Neural cell (in vitro differentiated cells): ENCODE data around the gene MALRD1. TPM values are rescaled to one million over a fixed set of nuclear protein-coding genes. Genes with fewer than 3 reads are reported as not detected.

ENCODE experiments used
- H2AFZ ChIP-seq: fragments of 200-600, 300-800 bp; sonication (generic), shearing (Covaris generic); 2 replicates; pipeline ENCODE4 v1.6.0; 2014; ENCODE audit warnings: low read depth, mild to moderate bottlenecking, antibody characterized with exemption, low read length, moderate library complexity
- H3F3A ChIP-seq: fragments of 200-600 bp; shearing (Covaris generic); 2 replicates; pipeline ENCODE4 v1.6.1; 2016; ENCODE audit warnings: mild to moderate bottlenecking, moderate library complexity, mixed read lengths, antibody characterized with exemption, low read length; ENCODE audit not compliant: insufficient read depth, poor library complexity, severe bottlenecking
- H3K27ac ChIP-seq: fragments of 200-600, 300-800 bp; sonication (generic), shearing (Covaris generic); 2 replicates; pipeline ENCODE4 v1.5.1; 2014; ENCODE audit warnings: mild to moderate bottlenecking, low read length, moderate library complexity
- H3K27me3 ChIP-seq: fragments of 300-800, 200-600 bp; sonication (generic), shearing (Covaris generic); 2 replicates; pipeline ENCODE4 v1.6.0; 2014; ENCODE audit warnings: mild to moderate bottlenecking, low read depth, low read length, moderate library complexity; ENCODE audit not compliant: insufficient read depth
- H3K36me3 ChIP-seq: fragments of 300-800, 200-600 bp; sonication (generic), shearing (Covaris generic); 2 replicates; pipeline ENCODE4 v1.5.1; 2014; ENCODE audit warnings: mild to moderate bottlenecking, antibody characterized with exemption, low read length, moderate library complexity; ENCODE audit not compliant: insufficient read depth
- H3K4me2 ChIP-seq: fragments of 300-800, 200-600 bp; sonication (generic), shearing (Covaris generic); 2 replicates; pipeline ENCODE4 v1.6.0; 2014; ENCODE audit warnings: mild to moderate bottlenecking, low read length
- H3K4me3 ChIP-seq: fragments of 300-800, 200-600 bp; sonication (generic), shearing (Covaris generic); 2 replicates; pipeline ENCODE4 v1.5.1; 2014; ENCODE audit warnings: mild to moderate bottlenecking, low read length, moderate library complexity
- H3K79me2 ChIP-seq: fragments of 200-600 bp; shearing (Covaris generic); replicated peaks from 2 replicates; pipeline ENCODE4 v1.6.0; 2014; ENCODE audit warnings: mild to moderate bottlenecking, low read length, moderate library complexity; ENCODE audit not compliant: insufficient read depth
- H3K9ac ChIP-seq: fragments of 300-800, 200-600 bp; sonication (generic), shearing (Covaris generic); 2 replicates; pipeline ENCODE4 v1.6.1; 2016; ENCODE audit warnings: mild to moderate bottlenecking, low read length, mixed read lengths
- H3K9me2 ChIP-seq: fragments of 200-600 bp; shearing (Covaris generic); 2 replicates; pipeline ENCODE4 v1.6.1; 2016; ENCODE audit warnings: mild to moderate bottlenecking, low read length, mixed read lengths; ENCODE audit not compliant: insufficient read depth
- H3K9me3 ChIP-seq: fragments of 200-600, 300-800 bp; sonication (generic), shearing (Covaris generic); 2 replicates; pipeline ENCODE4 v1.6.1; 2016; ENCODE audit warnings: mild to moderate bottlenecking, mixed run types, low read length, moderate library complexity, mixed read lengths
- H4K20me1 ChIP-seq: fragments of 200-600 bp; shearing (Covaris generic); 2 replicates; pipeline ENCODE4 v1.6.1; 2016; ENCODE audit warnings: mild to moderate bottlenecking, mixed run types; ENCODE audit not compliant: insufficient read depth
- EP300 ChIP-seq: fragments of 450-650 bp; conservative IDR thresholded peaks from 2 replicates; pipeline ENCODE4 v1.6.1; 2014; ENCODE audit warnings: antibody characterized with exemption, mild to moderate bottlenecking, moderate library complexity; ENCODE audit not compliant: poor library complexity, severe bottlenecking
- EZH2 ChIP-seq: fragments of 200-600, 300-800 bp; shearing (Covaris generic), sonication (generic); IDR thresholded peaks from 2 replicates; pipeline ENCODE4 v1.6.1; 2014; ENCODE audit warnings: antibody characterized with exemption, low read length, borderline replicate concordance, mild to moderate bottlenecking; ENCODE audit not compliant: insufficient read depth, poor library complexity, severe bottlenecking
- MXI1 ChIP-seq: fragments of 450-650 bp; conservative IDR thresholded peaks from 2 replicates; pipeline ENCODE4 v1.6.1; 2014; ENCODE audit warnings: antibody characterized with exemption, mild to moderate bottlenecking; ENCODE audit not compliant: poor library complexity, severe bottlenecking
- POLR2AphosphoS5 ChIP-seq: IDR thresholded peaks from 2 replicates; pipeline ENCODE4 v1.6.1; 2012
- RAD21 ChIP-seq: fragments of 450-650 bp; conservative IDR thresholded peaks from 2 replicates; pipeline ENCODE4 v1.6.1; 2014; ENCODE audit warnings: antibody characterized with exemption, mild to moderate bottlenecking, moderate library complexity
- SMC3 ChIP-seq: fragments of 450-650 bp; conservative IDR thresholded peaks from 2 replicates; pipeline ENCODE4 v1.6.1; 2014; ENCODE audit warnings: antibody characterized with exemption, mild to moderate bottlenecking, moderate library complexity; ENCODE audit not compliant: poor library complexity
- TAF1 ChIP-seq: IDR thresholded peaks from 2 replicates; pipeline ENCODE4 v1.6.1; 2012; ENCODE audit warnings: low read depth
- polyA plus RNA-seq: library from polyadenylated mRNA; depleted of rRNA; stranded (reverse); fragments of >200 nt; gene quantifications from 2 replicates; pipeline ENCODE4 v1.2.3, GENCODE V29; 2014
- TF ChIP-seq, protein P1 (sequence below): fragments of 450-650 bp; IDR thresholded peaks from 2 replicates; pipeline ENCODE4 v1.5.1; 2014; ENCODE audit warnings: antibody characterized with exemption, mild to moderate bottlenecking, moderate library complexity; ENCODE audit not compliant: poor library complexity, severe bottlenecking
- TF ChIP-seq, protein P2 (sequence below): IDR thresholded peaks from 2 replicates; pipeline ENCODE4 v1.6.1; 2012; ENCODE audit warnings: borderline replicate concordance

The MALRD1 gene
- polyA plus RNA-seq, 1 donor from 2014 or later: 0.21 TPM

DNA sequence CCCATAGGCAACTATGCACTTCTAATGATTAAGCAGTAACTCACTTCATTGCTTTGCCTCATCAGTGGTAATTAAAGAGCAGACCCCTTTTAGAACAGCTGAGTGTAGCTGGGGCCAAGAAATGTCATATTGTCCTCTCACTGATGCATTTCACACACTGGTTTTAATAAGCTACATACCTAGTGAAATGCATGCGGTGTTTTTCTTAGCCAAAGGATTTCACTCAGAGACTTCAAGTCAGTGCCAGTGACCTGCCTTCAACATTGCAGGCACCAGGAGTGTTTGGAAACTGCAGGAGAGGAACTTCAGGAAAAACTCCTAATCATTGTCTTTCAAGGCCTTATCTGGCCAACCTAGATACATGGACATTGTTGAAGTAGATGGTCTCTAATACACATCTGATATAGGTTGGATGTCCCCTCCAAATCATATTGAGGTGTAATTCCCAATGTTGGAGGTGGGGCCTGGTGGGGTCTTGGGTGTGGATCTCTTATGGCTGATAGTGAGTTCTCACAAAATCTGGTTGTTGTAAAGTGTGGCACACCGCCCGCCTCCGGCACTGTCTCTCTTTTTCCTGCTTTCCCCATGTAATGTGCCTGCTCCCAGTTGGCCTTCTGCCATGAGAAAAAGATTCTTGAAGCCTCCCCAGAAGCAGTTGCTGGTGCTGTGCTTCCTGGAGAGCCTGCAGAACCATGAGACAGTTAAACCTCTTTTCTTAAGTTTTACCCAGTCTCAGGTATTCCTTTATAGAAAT is 515.0 kb downstream of the MALRD1 start:
- no peaks in the 10 kb centered on the region for H3K9me3 ChIP-seq
- no peak overlapping the region for H3K27ac ChIP-seq
- no peaks in the 10 kb centered on the region for H3K9me2 ChIP-seq
- no peaks in the 10 kb centered on the region for H3K79me2 ChIP-seq
- TF ChIP-seq, protein P1, sequence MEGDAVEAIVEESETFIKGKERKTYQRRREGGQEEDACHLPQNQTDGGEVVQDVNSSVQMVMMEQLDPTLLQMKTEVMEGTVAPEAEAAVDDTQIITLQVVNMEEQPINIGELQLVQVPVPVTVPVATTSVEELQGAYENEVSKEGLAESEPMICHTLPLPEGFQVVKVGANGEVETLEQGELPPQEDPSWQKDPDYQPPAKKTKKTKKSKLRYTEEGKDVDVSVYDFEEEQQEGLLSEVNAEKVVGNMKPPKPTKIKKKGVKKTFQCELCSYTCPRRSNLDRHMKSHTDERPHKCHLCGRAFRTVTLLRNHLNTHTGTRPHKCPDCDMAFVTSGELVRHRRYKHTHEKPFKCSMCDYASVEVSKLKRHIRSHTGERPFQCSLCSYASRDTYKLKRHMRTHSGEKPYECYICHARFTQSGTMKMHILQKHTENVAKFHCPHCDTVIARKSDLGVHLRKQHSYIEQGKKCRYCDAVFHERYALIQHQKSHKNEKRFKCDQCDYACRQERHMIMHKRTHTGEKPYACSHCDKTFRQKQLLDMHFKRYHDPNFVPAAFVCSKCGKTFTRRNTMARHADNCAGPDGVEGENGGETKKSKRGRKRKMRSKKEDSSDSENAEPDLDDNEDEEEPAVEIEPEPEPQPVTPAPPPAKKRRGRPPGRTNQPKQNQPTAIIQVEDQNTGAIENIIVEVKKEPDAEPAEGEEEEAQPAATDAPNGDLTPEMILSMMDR: no peak
- TF ChIP-seq MXI1: no peak
- no peak for TF ChIP-seq EP300
- no peak for TF ChIP-seq POLR2AphosphoS5
- no peak for TF ChIP-seq EZH2
- no peak for TF ChIP-seq TAF1
- TF ChIP-seq, protein P2, sequence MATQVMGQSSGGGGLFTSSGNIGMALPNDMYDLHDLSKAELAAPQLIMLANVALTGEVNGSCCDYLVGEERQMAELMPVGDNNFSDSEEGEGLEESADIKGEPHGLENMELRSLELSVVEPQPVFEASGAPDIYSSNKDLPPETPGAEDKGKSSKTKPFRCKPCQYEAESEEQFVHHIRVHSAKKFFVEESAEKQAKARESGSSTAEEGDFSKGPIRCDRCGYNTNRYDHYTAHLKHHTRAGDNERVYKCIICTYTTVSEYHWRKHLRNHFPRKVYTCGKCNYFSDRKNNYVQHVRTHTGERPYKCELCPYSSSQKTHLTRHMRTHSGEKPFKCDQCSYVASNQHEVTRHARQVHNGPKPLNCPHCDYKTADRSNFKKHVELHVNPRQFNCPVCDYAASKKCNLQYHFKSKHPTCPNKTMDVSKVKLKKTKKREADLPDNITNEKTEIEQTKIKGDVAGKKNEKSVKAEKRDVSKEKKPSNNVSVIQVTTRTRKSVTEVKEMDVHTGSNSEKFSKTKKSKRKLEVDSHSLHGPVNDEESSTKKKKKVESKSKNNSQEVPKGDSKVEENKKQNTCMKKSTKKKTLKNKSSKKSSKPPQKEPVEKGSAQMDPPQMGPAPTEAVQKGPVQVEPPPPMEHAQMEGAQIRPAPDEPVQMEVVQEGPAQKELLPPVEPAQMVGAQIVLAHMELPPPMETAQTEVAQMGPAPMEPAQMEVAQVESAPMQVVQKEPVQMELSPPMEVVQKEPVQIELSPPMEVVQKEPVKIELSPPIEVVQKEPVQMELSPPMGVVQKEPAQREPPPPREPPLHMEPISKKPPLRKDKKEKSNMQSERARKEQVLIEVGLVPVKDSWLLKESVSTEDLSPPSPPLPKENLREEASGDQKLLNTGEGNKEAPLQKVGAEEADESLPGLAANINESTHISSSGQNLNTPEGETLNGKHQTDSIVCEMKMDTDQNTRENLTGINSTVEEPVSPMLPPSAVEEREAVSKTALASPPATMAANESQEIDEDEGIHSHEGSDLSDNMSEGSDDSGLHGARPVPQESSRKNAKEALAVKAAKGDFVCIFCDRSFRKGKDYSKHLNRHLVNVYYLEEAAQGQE: no peak
- H3K27me3 ChIP-seq: no peaks in the 10 kb centered on the region
- no peak overlapping the region for H3K9ac ChIP-seq
- no peak overlapping the region for H2AFZ ChIP-seq
- no peak overlapping the region for H3K4me2 ChIP-seq
- no peaks in the 10 kb centered on the region for H3F3A ChIP-seq
- H3K4me3 ChIP-seq: no peak overlapping the region
- H3K36me3 ChIP-seq: no peaks in the 10 kb centered on the region
- H4K20me1 ChIP-seq: no peaks in the 10 kb centered on the region

DNA sequence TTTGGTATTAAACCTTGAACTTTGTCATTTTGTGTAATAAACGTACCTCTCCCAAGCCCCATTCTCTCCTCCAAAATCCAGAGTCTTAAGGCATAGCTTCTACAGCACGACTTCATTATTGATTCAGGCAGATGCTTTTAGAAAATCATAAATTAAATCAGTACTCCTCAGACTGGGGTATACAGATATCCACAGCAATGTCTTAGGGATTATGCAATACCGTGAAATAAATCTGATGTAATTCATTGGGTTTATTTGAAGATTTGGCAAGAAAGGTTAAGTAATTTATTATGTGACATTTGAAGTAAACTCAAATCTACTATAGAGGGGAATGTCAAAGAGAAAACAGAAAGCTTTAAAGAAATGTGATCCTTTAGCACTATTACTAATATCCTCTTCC is 521.5 kb downstream of the MALRD1 start:
- H3K79me2 ChIP-seq: no peaks in the 10 kb centered on the region
- TF ChIP-seq RAD21 (no peak), SMC3 (no peak), MXI1 (no peak), EP300 (no peak), EZH2 (no peak), POLR2AphosphoS5 (no peak), TAF1 (no peak)
- TF ChIP-seq, protein P2: no peak
- TF ChIP-seq, protein P1: no peak
- no peaks in the 10 kb centered on the region for H3K9me3 ChIP-seq
- no peaks in the 10 kb centered on the region for H4K20me1 ChIP-seq
- no peak overlapping the region for H2AFZ ChIP-seq
- H3K9me2 ChIP-seq: no peaks in the 10 kb centered on the region
- H3K4me2 ChIP-seq: no peak overlapping the region
- no peak overlapping the region for H3K27ac ChIP-seq
- H3K4me3 ChIP-seq: no peak overlapping the region
- no peaks in the 10 kb centered on the region for H3K27me3 ChIP-seq
- no peaks in the 10 kb centered on the region for H3F3A ChIP-seq
- H3K36me3 ChIP-seq: no peaks in the 10 kb centered on the region
- no peak overlapping the region for H3K9ac ChIP-seq
